ENCODE data around the gene N4BP2. TPM values are rescaled to one million over a fixed set of nuclear protein-coding genes. Genes with fewer than 3 reads are reported as not detected.
A peak's percentile ranks its signal among the peaks of the same experiment; 100 is the strongest.

N4BP2 gene
- polyA plus RNA-seq, 1 donor, result 16.9 TPM

DNA sequence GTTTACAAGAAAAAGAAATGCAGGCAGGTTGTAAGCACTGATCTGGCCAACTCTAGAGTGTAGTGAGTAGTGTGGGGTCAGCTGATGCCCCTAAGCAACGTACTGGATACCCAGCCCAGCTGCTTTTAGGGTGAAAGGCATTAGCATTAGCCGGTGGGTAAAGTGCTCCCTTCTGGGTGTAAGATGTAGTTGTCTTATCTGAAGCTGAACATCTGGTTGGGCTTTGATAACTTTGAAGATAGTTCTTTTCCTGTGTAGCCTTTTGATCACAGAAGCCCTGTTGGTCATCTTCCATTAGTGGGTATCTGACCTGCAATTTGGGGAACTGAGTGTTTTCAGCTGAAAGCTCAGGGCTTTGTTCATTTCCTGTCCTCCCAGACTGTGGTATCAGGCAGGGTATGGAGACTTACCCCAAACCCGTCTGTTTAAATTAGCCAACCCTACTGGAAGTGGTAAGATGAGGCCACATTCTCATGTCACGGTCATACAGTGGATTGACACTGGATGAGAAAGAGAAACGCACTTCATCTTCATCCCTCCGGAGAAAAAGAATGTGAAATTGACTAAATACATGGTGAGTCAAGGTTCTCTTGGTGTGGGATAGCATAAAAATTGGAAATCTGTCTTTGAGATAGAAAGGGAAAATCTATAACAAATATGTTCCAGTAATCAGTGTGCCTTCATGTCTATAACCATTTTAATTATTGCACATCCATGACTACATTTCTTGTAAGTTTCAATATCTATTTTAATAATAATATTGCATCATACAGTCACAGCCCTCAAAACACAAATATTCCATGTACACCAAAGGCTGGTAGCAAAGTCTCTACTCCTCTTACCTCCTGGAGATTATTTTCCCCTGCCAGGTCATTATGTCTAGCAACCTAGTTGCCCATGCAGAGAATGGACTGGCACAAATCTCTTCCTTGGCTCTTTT, 148.9 kb downstream of the N4BP2 start:
- no peaks in the 10 kb centered on the region for H3K36me3 ChIP-seq (ENCODE audit: control insufficient read depth, insufficient read depth, low read length)
- no peak overlapping the region for H3K4me3 ChIP-seq (ENCODE audit: low read length)
- DNase-seq, result no peak
- peak overlapping the region; percentile 21 for H3K27ac ChIP-seq (ENCODE audit: low read length)
- H3K4me1 ChIP-seq (ENCODE audit: control insufficient read depth, insufficient read depth, low read length), result no peaks in the 10 kb centered on the region
- H3K9me3 ChIP-seq (ENCODE audit: control insufficient read depth, low read depth, low read length), result no peaks in the 10 kb centered on the region
- no peaks in the 10 kb centered on the region for H3K27me3 ChIP-seq (ENCODE audit: control insufficient read depth, insufficient read depth, low read length)
- 80% methylated on average over 1 of the region's 6 CpGs for WGBS (ENCODE audit: insufficient coverage, low lambda C conversion rate)

DNA sequence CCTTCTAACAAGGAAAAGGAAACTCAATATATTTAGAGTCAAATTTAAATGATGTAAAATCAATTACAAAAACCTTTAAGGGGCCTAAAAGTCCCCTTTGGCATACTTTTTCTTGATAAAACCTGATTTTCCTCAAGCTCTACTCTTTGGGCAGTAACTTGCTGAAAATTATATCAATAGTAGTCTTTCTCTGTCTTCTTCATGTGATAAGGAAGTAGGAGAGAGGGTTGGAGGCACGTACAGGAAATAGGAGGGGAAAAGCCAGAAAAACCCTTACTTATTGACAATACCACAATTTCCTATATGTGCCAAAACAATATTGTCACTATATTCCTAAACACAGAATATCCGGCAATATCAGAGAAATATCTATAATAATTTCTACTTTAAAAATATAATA, 149.8 kb downstream of the N4BP2 start:
- Histone ChIP-seq H3K36me3 (ENCODE audit: control insufficient read depth, insufficient read depth, low read length) (no peaks in the 10 kb centered on the region), H3K9me3 (ENCODE audit: control insufficient read depth, low read depth, low read length) (no peaks in the 10 kb centered on the region), H3K4me1 (ENCODE audit: control insufficient read depth, insufficient read depth, low read length) (no peaks in the 10 kb centered on the region), H3K27ac (ENCODE audit: low read length) (peak overlapping the region; percentile 21), H3K4me3 (ENCODE audit: low read length) (no peak overlapping the region), H3K27me3 (ENCODE audit: control insufficient read depth, insufficient read depth, low read length) (no peaks in the 10 kb centered on the region)
- WGBS (ENCODE audit: insufficient coverage, low lambda C conversion rate), result 80% methylated on average over 1 of the region's 2 CpGs
- no peak for DNase-seq

Other genes starting within 250 kb of the N4BP2 start
- 48.4 TPM for gene PDS5A, start 78.9 kb upstream of the N4BP2 start, polyA plus RNA-seq
- gene RHOH, start 140.2 kb downstream of the N4BP2 start, polyA plus RNA-seq, result 3.1 TPM